HG02588 (cell line): ENCODE results near the gene GPATCH1.

Experiments used
- ATAC-seq: cut with Tn5 transposase; IDR thresholded peaks from one replicate; pipeline ENCODE4 v1.9.1; 2021; ENCODE audit warnings: mild to moderate bottlenecking, moderate library complexity; ENCODE audit not compliant: unreplicated experiment

The GPATCH1 gene

GRCh38 chr19:33063753-33064457 lies 17.1 kb upstream of the GPATCH1 start:
- no peak for ATAC-seq

GRCh38 chr19:33064458-33064791 lies 16.6 kb upstream of the GPATCH1 start:
- ATAC-seq, result peak; percentile 35

GRCh38 chr19:33064792-33065550 lies 16.0 kb upstream of the GPATCH1 start, which contains the start of gene RHPN2:
TSS of gene RHPN2 (minus strand) at chr19:33064888. CDS start at chr19:33064852, 36 bp downstream.
- peak; percentile 78 for ATAC-seq

GRCh38 chr19:33066543-33066942 lies 14.4 kb upstream of the GPATCH1 start:
- ATAC-seq, result no peak

- ATAC-seq, result no peak
These were observed 13.9 kb upstream of the GPATCH1 start for GRCh38 chr19:33067121-33067520.

- no peak for ATAC-seq
These were observed 9.1 kb upstream of the GPATCH1 start for GRCh38 chr19:33071887-33072286.

- ATAC-seq, result no peak
These were observed 5.5 kb upstream of the GPATCH1 start for GRCh38 chr19:33075519-33075918.

GRCh38 chr19:33085570-33086128 lies 4.7 kb downstream of the GPATCH1 start:
- no peak for ATAC-seq

- no peak for ATAC-seq
These were observed 6.0 kb downstream of the GPATCH1 start for GRCh38 chr19:33086955-33087354.

- no peak for ATAC-seq
These were observed 8.0 kb downstream of the GPATCH1 start for GRCh38 chr19:33089010-33089409.

GRCh38 chr19:33090179-33090578 lies 9.2 kb downstream of the GPATCH1 start:
- no peak for ATAC-seq

- no peak for ATAC-seq
These were observed 12.6 kb downstream of the GPATCH1 start for GRCh38 chr19:33093420-33094210.

- ATAC-seq, result no peak
These were observed 13.6 kb downstream of the GPATCH1 start for GRCh38 chr19:33094436-33095067.

GRCh38 chr19:33096005-33096404 lies 15.0 kb downstream of the GPATCH1 start:
- no peak for ATAC-seq

- no peak for ATAC-seq
These were observed 17.1 kb downstream of the GPATCH1 start for GRCh38 chr19:33098055-33098534.

GRCh38 chr19:33100894-33101644 lies 20.1 kb downstream of the GPATCH1 start:
- no peak for ATAC-seq

GRCh38 chr19:33102893-33103292 lies 21.9 kb downstream of the GPATCH1 start:
- no peak for ATAC-seq

GRCh38 chr19:33108161-33108560 lies 27.2 kb downstream of the GPATCH1 start:
- ATAC-seq, result no peak

GRCh38 chr19:33110137-33110910 lies 29.3 kb downstream of the GPATCH1 start:
- ATAC-seq, result no peak
